GM20431 (cell line): ENCODE data around the gene LSS.
"Not testable (repeated sequence)": the region's sequence is repeated elsewhere in the genome, so short reads cannot be mapped to it uniquely, and the experiment has no call there.

ENCODE experiments used
- in situ Hi-C: fragments of 300-500 bp; cut with MseI, MboI; formaldehyde crosslinking; loops from one replicate; pipeline ENCODE4 v1.15.0; 2020; ENCODE audit warnings: low sequenced_read_pairs; ENCODE audit not compliant: unreplicated experiment

The LSS gene

GRCh38 chr21:46247699-46248421 is 19.3 kb upstream of the LSS start:
- in situ Hi-C loops, result no loop called here

DNA sequence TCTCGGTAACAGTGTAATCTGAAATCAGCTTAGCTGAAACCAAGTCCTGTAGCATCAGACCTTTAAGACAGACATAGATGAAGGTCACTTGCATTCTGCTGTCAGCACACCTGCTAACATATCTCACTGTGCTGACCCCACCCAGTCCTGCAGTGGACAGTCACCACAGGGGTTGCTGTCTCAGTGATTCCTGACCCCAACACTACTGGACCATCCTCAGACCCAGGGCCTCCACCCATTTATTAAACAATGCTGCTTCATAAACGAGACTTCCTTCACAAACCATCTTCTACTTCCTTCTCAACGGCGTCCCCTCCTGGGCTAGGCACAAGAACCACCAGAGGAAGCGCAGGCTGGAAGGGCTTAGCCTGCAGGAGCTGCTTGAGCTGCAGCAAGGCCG is 17.8 kb upstream of the LSS start:
- in situ Hi-C loops, result no loop called here

DNA sequence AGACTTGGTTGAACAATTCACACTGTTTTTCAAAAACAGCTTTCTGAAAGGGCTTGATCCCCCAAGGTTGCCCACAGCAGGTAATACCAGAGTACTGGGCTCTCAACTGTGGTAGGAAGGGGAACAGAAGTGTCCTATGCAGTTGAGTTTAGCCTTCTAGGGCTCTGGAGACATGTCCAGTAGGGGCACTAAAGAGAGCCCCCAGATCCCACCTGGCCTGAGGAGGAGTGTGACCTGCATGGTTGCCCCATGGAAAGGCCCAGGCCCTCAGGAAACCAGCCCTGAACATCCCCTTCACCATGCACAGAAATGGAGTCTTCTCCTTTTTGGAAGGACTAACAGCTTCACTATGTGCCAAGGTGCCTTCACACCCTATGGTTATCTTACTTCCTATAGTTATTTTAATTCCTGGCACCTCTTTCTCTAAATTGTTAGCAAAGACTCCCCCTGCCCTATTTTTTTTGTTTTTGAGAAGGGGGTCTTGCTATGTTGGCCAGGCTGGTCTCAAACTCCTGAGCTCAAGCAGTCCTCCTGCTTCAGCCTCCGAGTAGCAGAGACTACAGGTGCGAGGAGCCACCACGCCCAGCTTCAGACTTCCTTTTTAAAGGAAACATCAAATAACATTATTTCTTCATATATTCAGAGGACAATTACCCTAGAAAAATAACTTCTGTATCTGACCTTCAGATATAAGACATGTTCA is 16.8 kb upstream of the LSS start:
- in situ Hi-C loops, result no loop called here

GRCh38 chr21:46244602-46245001 is 16.0 kb upstream of the LSS start:
- in situ Hi-C loops, result no loop called here

DNA sequence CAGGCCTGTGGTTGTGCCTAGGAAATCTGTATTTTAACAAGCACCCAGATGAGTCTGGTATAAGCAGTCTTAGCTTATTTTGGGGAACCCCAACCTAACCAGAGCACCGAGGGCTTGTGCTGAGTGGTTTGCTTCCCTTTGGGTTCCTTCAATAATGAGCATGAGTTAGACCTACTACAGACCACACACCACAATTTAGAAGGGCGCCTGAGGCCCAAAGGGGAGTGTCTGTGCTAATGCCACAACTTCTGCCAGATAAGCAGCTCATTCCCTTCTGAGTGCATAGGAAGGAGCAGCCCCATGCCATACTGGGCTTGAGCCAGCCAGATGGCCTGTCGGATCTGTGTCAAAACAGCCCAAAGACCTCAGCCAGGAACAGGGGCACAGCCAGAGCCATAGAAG is 15.4 kb upstream of the LSS start:
- in situ Hi-C loops, result no loop called here

DNA sequence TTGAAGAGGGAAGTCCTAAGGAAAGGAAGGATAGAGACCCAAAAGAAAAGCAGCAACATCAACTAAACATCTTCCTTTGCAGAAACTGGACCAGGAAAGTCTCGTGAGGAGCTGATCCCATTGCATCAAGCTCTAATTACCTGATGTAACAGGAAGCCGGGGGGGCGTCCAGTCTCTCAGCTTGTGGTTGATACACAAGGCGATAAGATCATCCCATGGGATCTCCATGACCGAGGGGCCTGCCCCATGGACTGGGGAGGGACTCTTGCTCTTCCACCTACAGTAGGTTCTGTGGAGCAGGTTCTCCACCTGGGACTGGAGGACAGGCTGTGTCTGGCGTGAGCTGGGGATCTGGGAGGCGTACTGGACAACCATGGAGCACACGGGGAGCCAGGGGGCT is 14.8 kb upstream of the LSS start:
- in situ Hi-C loops, result no loop called here

GRCh38 chr21:46241577-46241976 is 13.0 kb upstream of the LSS start:
- in situ Hi-C loops, result not testable (repeated sequence)

DNA sequence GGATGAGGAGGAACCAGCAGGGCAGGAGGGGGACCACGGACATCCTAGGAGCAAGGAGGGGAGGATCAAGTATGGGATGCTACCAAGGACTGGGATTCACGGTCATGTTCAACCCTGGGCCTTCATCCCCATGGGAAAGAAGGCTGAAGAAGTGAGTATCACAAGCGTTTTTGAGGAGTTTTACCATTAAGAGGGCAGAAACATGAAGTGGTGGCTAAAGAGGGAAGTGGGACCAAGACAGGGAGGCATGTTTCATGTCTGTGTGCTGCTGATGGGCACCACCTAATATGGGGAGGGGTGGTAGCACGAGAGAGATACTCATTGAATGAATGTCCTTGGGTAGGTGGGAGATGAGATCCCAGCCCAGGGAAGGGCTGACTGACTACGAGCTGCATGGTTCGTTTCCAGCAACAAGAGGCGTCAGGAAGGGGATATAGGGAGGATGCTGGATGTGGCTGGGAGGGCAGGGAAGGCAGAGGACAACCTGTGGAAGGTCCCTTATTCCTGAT is 11.3 kb upstream of the LSS start:
- in situ Hi-C loops, result no loop called here

DNA sequence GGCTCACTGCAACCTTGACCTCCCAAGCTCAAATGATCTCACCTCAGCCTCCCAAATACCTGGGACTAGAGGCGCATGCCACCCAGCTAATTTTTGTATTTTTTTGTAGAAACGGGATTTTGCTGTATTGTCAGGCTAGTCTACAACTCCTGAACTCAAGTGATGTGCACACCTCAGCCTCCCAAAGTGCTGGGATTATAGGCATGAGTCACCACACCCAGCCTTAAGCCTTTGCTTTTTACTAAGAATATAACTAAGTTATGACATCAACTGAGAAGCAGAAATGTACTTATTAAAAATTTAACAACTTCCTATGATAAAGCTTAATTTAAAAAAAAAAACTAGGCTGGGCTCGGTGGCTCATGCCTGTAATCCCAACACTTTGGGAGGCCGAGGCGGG is 8.9 kb upstream of the LSS start:
- in situ Hi-C loops, result no loop called here

DNA sequence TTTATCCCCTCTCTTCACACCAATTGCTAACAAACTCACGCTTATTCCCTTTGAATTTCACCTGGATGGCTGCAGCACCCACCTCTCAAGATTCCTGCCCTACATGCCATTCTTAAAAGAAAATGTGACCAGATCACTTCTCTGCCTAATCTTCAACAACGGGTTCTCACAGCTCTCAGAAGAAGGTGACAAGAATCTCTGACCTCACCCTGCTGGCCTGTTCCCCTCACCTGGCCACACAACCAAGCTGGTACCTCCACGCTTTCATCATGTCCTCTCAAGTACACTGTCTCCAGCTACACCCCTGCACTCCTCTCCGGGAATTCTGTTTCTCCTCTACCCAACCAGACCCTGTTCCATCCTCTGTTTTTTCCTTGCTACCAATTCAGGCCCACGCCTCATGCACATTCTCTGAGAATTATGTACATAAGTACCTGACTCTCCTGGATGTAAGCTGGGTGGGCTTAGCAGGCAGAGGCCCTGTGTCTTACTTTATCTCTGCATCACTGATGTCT is 5.9 kb upstream of the LSS start:
- in situ Hi-C loops, result no loop called here

DNA sequence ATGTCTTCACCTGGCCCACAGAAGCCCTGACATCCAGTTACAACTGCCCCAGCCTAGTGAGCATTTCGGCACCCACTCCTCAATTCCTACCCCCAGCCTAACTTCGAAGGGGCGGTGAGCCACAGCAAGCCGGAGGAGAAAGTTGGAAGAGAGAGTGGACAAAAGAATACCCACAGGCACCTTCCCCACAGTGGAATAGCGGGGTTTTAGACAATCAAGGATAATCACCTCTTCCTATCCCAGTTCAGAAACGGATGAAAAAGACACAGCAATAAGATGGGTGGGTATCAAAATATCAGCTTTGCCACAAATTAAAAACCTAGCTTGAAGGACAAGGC is 1.3 kb upstream of the LSS start:
- in situ Hi-C loops, result no loop called here

DNA sequence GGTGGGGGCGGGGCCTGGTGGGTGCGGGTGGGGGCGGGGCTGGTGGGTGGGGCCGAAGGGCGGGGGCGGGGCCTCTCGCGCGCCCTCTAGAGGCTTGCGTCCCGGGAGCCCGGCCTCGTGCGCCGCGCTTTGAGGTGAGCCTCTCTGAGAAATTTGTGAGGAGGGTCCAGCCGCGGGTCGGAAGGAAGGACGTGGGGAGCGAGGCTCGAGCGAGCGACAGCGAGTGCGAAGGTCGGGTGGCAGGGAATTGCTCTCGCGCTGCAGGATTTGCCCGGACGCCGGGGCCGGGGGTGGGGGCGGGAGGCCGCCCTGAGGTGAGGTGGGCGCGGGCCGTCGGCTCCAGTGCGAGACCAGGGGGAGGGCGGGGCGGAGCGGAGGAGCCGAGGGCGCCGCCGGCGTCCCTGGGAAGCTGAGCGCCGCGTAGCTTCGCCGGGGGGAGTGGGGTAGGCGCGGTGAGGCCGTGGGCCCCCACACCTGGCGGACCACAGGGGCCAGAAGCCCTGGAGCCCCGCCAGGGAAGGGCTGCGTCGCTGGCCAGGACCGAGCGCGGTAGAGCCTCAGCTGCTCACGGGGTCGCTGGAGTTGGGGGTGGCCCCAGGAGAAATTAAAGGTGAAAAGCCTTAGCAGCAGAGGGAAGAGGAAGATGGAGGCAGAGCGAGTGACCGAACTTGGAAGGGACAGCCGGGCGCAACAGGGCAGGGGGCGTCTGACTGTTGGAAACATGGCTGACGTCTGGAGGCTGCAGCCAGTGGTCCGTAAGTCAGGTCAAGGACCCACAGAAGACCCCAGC is 754 bp upstream of the LSS start:
- in situ Hi-C loops, result no loop called here

DNA sequence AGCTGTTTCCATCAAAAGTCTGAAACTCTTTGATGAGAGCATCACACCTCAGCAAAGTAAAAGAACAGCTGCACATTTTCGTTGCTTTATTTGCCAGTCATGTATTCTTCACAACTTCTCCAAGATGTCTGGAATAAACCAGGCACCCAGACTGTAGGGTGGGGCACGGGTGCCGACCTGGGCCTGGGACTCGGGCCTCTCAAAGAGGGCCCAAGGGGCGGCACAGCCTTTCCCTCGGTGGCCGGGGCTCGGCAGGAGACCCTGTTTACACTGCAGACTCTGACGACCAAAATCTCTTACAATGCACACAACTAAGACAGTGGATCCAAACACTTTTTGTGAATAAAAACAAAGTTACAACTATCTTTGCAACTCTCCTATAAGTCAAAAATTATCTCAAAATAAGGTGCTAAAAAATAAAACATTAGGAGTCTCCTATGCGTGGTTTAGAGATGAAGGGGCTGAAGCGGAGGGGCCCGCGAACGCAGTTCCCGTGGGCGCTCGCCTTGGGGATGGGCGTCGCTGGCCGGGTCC is 696 bp downstream of the LSS start:
- in situ Hi-C loops, result no loop called here

DNA sequence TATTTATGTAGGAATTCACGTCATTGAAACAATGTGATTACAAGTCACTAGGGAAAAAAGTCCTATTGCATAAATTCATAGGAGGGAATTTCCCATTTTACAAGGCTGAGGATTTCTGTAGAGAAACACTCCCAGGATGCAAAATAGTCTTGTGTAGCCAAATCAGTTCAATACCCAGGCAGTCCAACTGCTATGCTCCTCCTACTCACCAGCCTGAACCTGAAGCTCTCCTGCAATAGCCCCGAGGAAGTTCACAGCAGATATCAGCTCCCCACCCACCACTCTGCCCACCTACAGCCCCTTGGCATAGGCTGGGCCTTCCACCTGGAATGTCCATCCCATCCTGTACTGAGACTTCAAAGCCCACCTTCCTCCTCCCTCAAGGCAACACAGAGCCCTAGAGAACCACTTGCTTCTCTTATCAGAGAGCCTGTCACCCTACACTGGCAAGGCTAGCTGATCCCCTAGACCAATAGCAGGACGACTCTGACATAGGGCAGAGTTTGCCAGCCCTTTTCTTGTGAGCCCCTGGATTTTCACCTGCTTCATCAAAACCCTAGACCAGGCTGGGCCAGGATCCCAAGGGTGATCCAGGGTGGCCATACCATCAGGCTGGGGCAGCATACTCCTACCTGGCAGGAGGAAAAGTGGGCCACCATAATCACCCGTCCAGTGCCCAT is 1.5 kb downstream of the LSS start:
- in situ Hi-C loops, result no loop called here

- in situ Hi-C loops, result no loop called here
Observed at GRCh38 chr21:46226146-46226545, 2.4 kb downstream of the LSS start.

GRCh38 chr21:46223661-46224060 is 4.9 kb downstream of the LSS start:
- in situ Hi-C loops, result not testable (repeated sequence)

GRCh38 chr21:46223217-46223616 is 5.4 kb downstream of the LSS start:
- in situ Hi-C loops, result no loop called here

DNA sequence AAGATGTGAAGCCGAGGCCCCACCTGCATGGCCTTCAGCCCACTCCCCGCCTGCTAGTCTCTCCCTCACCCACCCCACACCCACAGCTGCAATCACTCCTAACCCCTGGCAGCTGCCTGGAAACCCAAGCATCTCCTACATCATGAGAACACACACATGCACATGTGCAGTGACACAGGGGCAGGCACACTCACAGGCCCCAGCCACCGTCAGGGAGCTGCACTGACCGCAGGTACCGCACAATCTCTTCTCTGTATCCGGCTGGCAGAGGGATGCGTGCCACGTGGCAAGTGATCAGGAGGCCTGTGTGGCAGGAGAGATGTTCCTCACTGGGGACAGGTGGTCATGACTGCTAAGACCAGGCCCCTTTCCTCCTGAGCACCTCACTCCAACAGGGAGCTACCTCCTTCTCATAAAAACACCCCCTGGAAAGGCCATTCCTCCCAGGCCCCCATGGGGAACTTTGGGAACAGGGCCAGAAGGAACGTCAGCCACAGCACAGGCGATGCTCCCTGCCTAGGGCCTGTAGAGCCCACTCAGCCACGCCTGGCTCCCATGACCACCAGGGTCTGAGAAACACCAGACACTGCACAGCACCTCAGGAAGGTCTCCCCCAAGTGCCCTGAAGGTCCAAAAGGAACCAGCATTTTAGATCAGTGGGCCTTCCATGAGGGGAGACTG is 6.0 kb downstream of the LSS start:
- in situ Hi-C loops, result no loop called here

GRCh38 chr21:46221664-46222435 is 6.7 kb downstream of the LSS start:
- in situ Hi-C loops, result no loop called here
